Hepatocyte (in vitro differentiated cells): ENCODE measurements around the gene TNFRSF14. TPM values are rescaled to one million over a fixed set of nuclear protein-coding genes. Genes with fewer than 3 reads are reported as not detected.

Experiments used
- DNase-seq: peaks from one replicate; pipeline ENCODE4 v3.0.0-alpha.2; 2016; ENCODE audit warnings: low spot score
- H2AFZ ChIP-seq: fragments of 200-600 bp; sonication (generic); 2 replicates; pipeline ENCODE4 v1.6.0; 2016; ENCODE audit warnings: antibody characterized with exemption, mild to moderate bottlenecking
- H3K27ac ChIP-seq: fragments of 200-600 bp; sonication (generic); 2 replicates; pipeline ENCODE4 v1.5.1; 2016; ENCODE audit warnings: mild to moderate bottlenecking
- H3K27me3 ChIP-seq: fragments of 200-600 bp; sonication (generic); 2 replicates; pipeline ENCODE4 v1.6.1; 2016
- H3K36me3 ChIP-seq: fragments of 200-600 bp; sonication (generic); replicated peaks from 2 replicates; pipeline ENCODE4 v1.5.1; 2016; ENCODE audit warnings: low read depth; ENCODE audit not compliant: insufficient read depth
- H3K4me1 ChIP-seq: fragments of 200-600 bp; sonication (generic); 2 replicates; pipeline ENCODE4 v1.5.1; 2016; ENCODE audit warnings: mild to moderate bottlenecking, moderate library complexity; ENCODE audit not compliant: insufficient read depth
- H3K4me2 ChIP-seq: fragments of 200-600 bp; sonication (generic); 2 replicates; pipeline ENCODE4 v1.6.0; 2016
- H3K4me3 ChIP-seq: fragments of 200-600 bp; sonication (generic); 2 replicates; pipeline ENCODE4 v1.5.1; 2016; ENCODE audit warnings: mild to moderate bottlenecking
- H3K79me2 ChIP-seq: fragments of 200-600 bp; sonication (generic); 2 replicates; pipeline ENCODE4 v1.6.0; 2017; ENCODE audit warnings: mild to moderate bottlenecking
- H3K9me2 ChIP-seq: fragments of 200-600 bp; sonication (generic); replicated peaks from 2 replicates; pipeline ENCODE4 v1.6.0; 2017; ENCODE audit warnings: mild to moderate bottlenecking; ENCODE audit not compliant: insufficient read depth
- H3K9me3 ChIP-seq: fragments of 200-600 bp; sonication (generic); 2 replicates; pipeline ENCODE4 v1.5.1; 2016; ENCODE audit warnings: low read depth, mild to moderate bottlenecking
- H4K20me1 ChIP-seq: fragments of 200-600 bp; sonication (generic); 2 replicates; pipeline ENCODE4 v1.6.0; 2016; ENCODE audit warnings: mild to moderate bottlenecking; ENCODE audit not compliant: insufficient read depth, poor library complexity, severe bottlenecking
- EZH2 ChIP-seq: fragments of 200-600 bp; sonication (generic); IDR thresholded peaks from 2 replicates; pipeline ENCODE4 v1.6.1; 2016; ENCODE audit warnings: antibody characterized with exemption, mild to moderate bottlenecking, borderline replicate concordance
- EZH2phosphoT487 ChIP-seq: fragments of 200-600 bp; sonication (generic); IDR thresholded peaks from one replicate; pipeline ENCODE4 v1.6.1; 2018; ENCODE audit warnings: antibody characterized with exemption, mild to moderate bottlenecking, low read depth, moderate library complexity; ENCODE audit not compliant: unreplicated experiment, severe bottlenecking
- WGBS: methylation state at CpG from one replicate; pipeline ENCODE4 v1.1.6; 2016; ENCODE audit warnings: low lambda C conversion rate; ENCODE audit errors: missing lambda C conversion rate; 5-methylcytosine and 5-hydroxymethylcytosine counted together
- polyA plus RNA-seq: library from polyadenylated mRNA; unstranded; fragments of >200 nt; fragmentation: Nextera tagmentation; extraction: Ambion mirVana; gene quantifications from 2 replicates; pipeline ENCODE4 v1.2.1, GENCODE V29; 2016
- total RNA-seq: library from RNA; depleted of rRNA; stranded (reverse); fragments of >200 nt; gene quantifications from 2 replicates; pipeline ENCODE4 v1.2.3, GENCODE V29; 2014
- TF ChIP-seq, protein P1 (sequence below): fragments of 200-600 bp; sonication (generic); IDR thresholded peaks from 2 replicates; pipeline ENCODE4 v1.5.1; 2016; ENCODE audit warnings: antibody characterized with exemption, mild to moderate bottlenecking; ENCODE audit not compliant: poor library complexity

TNFRSF14 gene
- total and polyA plus RNA-seq, 2 experiments from 2014 or later, result 5.3 to 6.1 TPM

DNA sequence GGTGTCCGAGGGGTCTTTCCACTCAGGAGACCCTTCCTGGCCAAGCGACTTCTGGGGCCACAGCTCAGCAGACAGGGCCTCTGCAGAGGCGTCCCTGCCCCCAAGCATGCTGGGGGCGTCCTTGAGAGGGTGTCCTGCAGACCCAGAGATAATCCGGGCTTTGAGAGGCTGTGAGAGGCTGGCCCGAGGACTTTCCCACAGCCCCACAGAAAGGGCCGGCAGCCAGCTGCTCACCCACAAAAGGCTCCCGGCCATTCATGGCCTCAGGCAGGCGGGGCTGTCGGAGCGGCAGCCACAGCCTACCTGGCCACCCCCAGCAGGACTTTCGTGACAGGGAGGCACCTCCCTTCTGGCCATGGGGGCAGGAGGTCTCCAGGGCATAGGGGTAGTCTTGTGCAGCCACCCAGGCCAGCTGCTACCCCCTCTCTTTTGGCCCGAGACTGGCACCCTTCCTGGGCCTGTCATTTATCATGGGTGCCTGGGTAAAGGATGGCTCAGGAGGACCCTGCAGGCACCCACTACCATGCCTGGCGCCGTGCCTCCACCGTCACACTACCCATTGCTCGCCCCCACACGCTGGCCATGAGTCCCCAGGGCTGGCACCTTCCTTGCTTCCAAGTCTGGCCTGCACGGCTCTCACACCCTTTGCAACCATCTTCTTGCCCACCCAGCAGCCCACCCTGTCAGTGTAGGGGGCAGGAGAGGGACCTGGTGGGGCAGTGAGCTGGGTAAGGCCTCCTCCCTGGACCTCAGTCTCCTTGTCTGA is 11.1 kb upstream of the TNFRSF14 start:
- TF ChIP-seq EZH2phosphoT487 (no peak), EZH2 (no peak)
- TF ChIP-seq, protein P1, sequence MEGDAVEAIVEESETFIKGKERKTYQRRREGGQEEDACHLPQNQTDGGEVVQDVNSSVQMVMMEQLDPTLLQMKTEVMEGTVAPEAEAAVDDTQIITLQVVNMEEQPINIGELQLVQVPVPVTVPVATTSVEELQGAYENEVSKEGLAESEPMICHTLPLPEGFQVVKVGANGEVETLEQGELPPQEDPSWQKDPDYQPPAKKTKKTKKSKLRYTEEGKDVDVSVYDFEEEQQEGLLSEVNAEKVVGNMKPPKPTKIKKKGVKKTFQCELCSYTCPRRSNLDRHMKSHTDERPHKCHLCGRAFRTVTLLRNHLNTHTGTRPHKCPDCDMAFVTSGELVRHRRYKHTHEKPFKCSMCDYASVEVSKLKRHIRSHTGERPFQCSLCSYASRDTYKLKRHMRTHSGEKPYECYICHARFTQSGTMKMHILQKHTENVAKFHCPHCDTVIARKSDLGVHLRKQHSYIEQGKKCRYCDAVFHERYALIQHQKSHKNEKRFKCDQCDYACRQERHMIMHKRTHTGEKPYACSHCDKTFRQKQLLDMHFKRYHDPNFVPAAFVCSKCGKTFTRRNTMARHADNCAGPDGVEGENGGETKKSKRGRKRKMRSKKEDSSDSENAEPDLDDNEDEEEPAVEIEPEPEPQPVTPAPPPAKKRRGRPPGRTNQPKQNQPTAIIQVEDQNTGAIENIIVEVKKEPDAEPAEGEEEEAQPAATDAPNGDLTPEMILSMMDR, result no peak
- peak; percentile 34 for DNase-seq
- H3K4me2 ChIP-seq, result peak overlapping the region; percentile 59
- no peak overlapping the region for H3K4me3 ChIP-seq
- H3K9me3 ChIP-seq, result no peaks in the 10 kb centered on the region
- peaks cover 31% of the 10 kb centered on the region for H3K4me1 ChIP-seq
- H3K36me3 ChIP-seq, result no peaks in the 10 kb centered on the region
- H4K20me1 ChIP-seq, result no peaks in the 10 kb centered on the region
- H3K79me2 ChIP-seq, result no peaks in the 10 kb centered on the region
- 69% methylated on average over 19 of the region's 19 CpGs for WGBS
- no peak overlapping the region for H2AFZ ChIP-seq
- peak overlapping the region; percentile 70 for H3K27ac ChIP-seq
- no peaks in the 10 kb centered on the region for H3K9me2 ChIP-seq
- no peaks in the 10 kb centered on the region for H3K27me3 ChIP-seq

DNA sequence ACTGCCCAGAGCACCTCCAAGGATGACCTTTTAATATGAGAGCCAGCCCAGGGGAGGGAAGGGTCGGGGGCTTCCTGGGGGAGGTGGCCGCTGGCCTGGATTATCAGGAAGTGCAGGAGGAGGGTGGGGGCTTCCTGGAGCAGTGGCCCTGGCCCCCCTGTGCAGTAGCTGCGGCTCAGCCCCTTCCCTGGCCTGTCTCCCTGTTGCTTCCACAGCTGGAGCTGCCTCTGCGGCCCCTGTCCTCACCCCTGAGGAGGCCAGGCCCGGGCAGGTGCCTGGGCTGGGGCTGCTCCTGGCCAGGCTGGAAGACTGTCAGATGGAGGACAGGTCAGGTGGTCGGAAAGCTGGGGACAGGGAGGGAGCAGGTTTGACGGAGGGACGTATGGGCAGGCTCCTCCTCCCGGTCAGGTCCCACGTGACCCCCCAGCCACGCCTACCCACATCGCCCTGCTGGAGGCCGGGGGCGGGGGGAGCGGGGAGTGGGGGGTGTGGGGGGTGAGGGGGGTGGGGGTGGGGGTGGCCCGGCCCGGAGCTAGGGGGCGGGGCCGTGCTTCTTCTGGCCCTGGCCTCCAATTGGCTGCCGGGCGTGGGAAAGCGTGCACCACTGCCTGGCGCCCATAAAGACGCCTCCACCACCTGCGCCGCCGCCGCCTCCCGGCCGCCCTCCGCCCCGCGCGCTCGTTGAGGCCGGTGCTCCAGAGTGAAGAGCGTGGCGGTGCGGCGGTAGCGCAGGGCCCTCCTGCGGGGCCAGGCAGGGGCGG is 10.2 kb upstream of the TNFRSF14 start:
- Histone ChIP-seq H2AFZ (no peak overlapping the region), H4K20me1 (no peaks in the 10 kb centered on the region), H3K4me2 (peak overlapping the region; percentile 94), H3K9me3 (no peaks in the 10 kb centered on the region), H3K36me3 (no peaks in the 10 kb centered on the region), H3K4me1 (peaks cover 25% of the 10 kb centered on the region), H3K27ac (peak overlapping the region; percentile 88), H3K79me2 (no peaks in the 10 kb centered on the region), H3K27me3 (no peaks in the 10 kb centered on the region), H3K4me3 (peak overlapping the region; percentile 38), H3K9me2 (no peaks in the 10 kb centered on the region)
- WGBS, result 8% methylated on average over 17 of the region's 43 CpGs
- TF ChIP-seq, protein P1, result no peak
- no peak for TF ChIP-seq EZH2phosphoT487
- TF ChIP-seq EZH2, result no peak
- DNase-seq, result peak; percentile 94

DNA sequence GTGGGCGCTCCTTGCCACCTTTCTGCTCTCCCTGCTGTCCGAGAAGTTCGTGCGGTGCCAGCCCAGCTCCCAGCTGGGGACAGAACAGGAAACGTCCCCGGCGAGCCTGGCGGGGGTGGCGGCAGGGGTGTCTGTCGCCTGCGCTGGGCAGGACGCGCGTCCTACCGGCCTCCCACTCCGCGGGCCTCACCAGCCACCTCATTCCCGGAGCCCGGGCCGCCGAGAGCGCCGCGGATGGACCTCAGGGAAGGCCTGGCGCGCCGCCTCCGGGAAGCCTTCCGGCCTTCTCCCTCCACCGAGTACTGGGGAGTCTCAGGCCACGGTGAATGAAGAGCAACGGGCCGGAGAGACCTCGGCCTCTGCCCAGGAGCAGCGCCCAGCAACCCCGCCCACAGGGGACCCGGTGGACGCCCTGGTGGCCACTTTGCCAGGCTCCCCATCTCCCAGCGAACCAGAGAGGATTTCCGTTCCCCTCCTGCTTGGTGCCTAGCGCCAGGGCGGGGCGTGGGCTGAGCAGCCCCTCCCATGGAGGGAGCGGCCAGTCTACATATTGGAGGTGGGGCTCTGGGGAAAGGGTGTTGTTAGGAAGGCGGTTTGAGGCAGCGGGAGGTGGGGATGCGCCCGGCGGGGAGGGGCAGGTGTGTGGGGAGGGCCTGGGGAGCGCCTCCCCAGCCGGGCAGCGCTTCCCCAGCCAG is 9.5 kb upstream of the TNFRSF14 start:
- under 1% methylated on average over 36 of the region's 52 CpGs for whole genome bisulfite sequencing
- Histone ChIP-seq H3K27me3 (no peaks in the 10 kb centered on the region), H2AFZ (no peak overlapping the region), H3K9me3 (no peaks in the 10 kb centered on the region), H3K4me2 (peak overlapping the region; percentile 94), H3K27ac (peak overlapping the region; percentile 88), H4K20me1 (no peaks in the 10 kb centered on the region), H3K4me1 (peaks cover 23% of the 10 kb centered on the region), H3K9me2 (no peaks in the 10 kb centered on the region), H3K4me3 (peak overlapping the region; percentile 38), H3K79me2 (no peaks in the 10 kb centered on the region), H3K36me3 (no peaks in the 10 kb centered on the region)
- TF ChIP-seq, protein P1, result no peak
- TF ChIP-seq EZH2phosphoT487 (no peak), EZH2 (no peak)
- peak; percentile 91 for DNase-seq
